PFSK-1 (cell line): ENCODE measurements around the gene OXNAD1. TPM values are rescaled to one million over a fixed set of nuclear protein-coding genes. Genes with fewer than 3 reads are reported as not detected.

Source experiments
- FOXP2 ChIP-seq: optimal IDR thresholded peaks from 2 replicates; pipeline ENCODE3; 2011; ENCODE audit warnings: borderline replicate concordance, control low read depth, inconsistent platforms; ENCODE audit not compliant: insufficient read depth; ENCODE audit errors: extremely low read length, extremely low read depth
- POLR2AphosphoS5 ChIP-seq: IDR thresholded peaks from 2 replicates; pipeline ENCODE4 v1.6.1; 2012; ENCODE audit warnings: low read depth, mild to moderate bottlenecking, control low read depth, low read length, moderate library complexity
- SIN3A ChIP-seq: IDR thresholded peaks from 2 replicates; pipeline ENCODE4 v1.6.1; 2012; ENCODE audit warnings: mild to moderate bottlenecking, low read length, moderate library complexity, borderline replicate concordance; ENCODE audit not compliant: insufficient read depth
- TAF1 ChIP-seq: IDR thresholded peaks from 2 replicates; pipeline ENCODE4 v1.6.1; 2012; ENCODE audit warnings: low read length, control low read depth, borderline replicate concordance; ENCODE audit not compliant: insufficient read depth
- polyA plus RNA-seq: library from polyadenylated mRNA; unstranded; fragments of >200 nt; gene quantifications from one replicate; pipeline ENCODE4 v1.2.1, GENCODE V29; 2012; ENCODE audit warnings: low read depth, missing spikeins; ENCODE audit not compliant: insufficient read length
- TF ChIP-seq, protein P1 (sequence below), 2 experiments: IDR thresholded peaks; 2 replicates each; pipeline versions ENCODE4 v1.6.1 to v1.8.0; 2011 to 2012; ENCODE audit warnings: low read depth in 2 of 2, low read length in 2 of 2, control low read depth in 1 of 2, inconsistent platforms in 1 of 2, mild to moderate bottlenecking in 1 of 2, moderate library complexity in 1 of 2; ENCODE audit not compliant: insufficient read depth in 1 of 2

OXNAD1 gene, protein sequence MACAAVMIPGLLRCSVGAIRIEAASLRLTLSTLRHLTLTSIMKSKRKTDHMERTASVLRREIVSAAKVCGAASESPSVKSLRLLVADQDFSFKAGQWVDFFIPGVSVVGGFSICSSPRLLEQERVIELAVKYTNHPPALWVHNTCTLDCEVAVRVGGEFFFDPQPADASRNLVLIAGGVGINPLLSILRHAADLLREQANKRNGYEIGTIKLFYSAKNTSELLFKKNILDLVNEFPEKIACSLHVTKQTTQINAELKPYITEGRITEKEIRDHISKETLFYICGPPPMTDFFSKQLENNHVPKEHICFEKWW
- polyA plus RNA-seq = 7.4 TPM

GRCh38 chr3:16264708-16265454 lies at the start of gene OXNAD1, which contains the start of gene DPH3:
OXNAD1 (plus strand) TSS chr3:16265212; CDS start chr3:16270953, 5,741 bp downstream.
DPH3 (minus strand) TSS chr3:16264943; CDS start chr3:16264876, 67 bp downstream.
- TF ChIP-seq POLR2AphosphoS5 = peak; percentile 90
- no peak for TF ChIP-seq TAF1
- peak; percentile 54 for TF ChIP-seq FOXP2
- TF ChIP-seq, protein P1, sequence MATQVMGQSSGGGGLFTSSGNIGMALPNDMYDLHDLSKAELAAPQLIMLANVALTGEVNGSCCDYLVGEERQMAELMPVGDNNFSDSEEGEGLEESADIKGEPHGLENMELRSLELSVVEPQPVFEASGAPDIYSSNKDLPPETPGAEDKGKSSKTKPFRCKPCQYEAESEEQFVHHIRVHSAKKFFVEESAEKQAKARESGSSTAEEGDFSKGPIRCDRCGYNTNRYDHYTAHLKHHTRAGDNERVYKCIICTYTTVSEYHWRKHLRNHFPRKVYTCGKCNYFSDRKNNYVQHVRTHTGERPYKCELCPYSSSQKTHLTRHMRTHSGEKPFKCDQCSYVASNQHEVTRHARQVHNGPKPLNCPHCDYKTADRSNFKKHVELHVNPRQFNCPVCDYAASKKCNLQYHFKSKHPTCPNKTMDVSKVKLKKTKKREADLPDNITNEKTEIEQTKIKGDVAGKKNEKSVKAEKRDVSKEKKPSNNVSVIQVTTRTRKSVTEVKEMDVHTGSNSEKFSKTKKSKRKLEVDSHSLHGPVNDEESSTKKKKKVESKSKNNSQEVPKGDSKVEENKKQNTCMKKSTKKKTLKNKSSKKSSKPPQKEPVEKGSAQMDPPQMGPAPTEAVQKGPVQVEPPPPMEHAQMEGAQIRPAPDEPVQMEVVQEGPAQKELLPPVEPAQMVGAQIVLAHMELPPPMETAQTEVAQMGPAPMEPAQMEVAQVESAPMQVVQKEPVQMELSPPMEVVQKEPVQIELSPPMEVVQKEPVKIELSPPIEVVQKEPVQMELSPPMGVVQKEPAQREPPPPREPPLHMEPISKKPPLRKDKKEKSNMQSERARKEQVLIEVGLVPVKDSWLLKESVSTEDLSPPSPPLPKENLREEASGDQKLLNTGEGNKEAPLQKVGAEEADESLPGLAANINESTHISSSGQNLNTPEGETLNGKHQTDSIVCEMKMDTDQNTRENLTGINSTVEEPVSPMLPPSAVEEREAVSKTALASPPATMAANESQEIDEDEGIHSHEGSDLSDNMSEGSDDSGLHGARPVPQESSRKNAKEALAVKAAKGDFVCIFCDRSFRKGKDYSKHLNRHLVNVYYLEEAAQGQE (IDR thresholded peaks at IDR 0.05; ENCODE audit: insufficient read depth in 1 of 2, low read depth in 2 of 2, low read length in 2 of 2) = peak in 1 of 2 experiments; percentile 25; a peak in 1 of 4 replicates
- TF ChIP-seq SIN3A = peak; percentile 53; the same call in 1 of the 2 replicates

GRCh38 chr3:16216373-16216935 lies 48.6 kb upstream of the OXNAD1 start:
- TF ChIP-seq TAF1 = no peak
- TF ChIP-seq, protein P1 (IDR thresholded peaks at IDR 0.05; ENCODE audit: insufficient read depth in 1 of 2, low read depth in 2 of 2, low read length in 2 of 2) = no peak
- TF ChIP-seq SIN3A = no peak
- no peak for TF ChIP-seq POLR2AphosphoS5
- TF ChIP-seq FOXP2 = no peak

DNA sequence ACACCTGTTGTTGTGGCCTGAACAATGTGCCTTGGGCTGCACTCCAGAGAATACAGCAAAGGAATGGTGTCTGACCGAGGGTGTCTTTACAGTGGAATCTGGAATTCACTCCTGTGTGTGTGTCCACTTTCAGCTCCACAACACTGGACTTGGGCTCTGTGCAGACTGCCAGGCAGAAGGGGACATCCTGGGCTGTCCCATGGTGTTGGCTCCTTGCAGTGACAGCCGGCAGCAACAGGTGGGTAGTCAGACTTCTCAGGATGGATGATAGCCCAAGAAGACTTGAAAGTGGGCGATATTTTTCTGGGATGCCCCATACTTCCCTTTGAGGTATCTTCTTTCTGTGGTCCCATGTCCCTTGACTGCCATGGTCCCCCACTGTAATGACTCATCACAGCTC lies 45.2 kb upstream of the OXNAD1 start:
- TF ChIP-seq POLR2AphosphoS5 = no peak

DNA sequence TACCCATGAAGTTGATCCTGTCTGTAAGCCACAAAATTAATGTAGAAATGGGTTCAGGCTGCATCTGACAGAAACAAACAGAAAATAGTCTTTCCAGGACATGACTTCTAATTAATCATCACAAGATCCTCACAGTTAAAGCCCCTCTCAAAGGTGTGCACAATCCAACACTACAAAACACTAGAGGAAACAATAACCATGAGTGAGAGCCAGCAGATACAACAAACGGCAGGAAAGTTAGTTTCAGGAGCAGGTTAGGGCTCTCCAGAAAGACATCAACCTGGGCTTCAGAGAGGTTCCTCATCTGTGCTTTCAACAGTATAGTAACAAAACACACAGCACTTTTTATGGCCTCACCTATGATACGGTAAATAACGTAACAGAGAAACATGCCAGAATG lies 43.0 kb upstream of the OXNAD1 start:
- TF ChIP-seq FOXP2 (no peak), TAF1 (no peak), POLR2AphosphoS5 (no peak), SIN3A (no peak)
- TF ChIP-seq, protein P1 (IDR thresholded peaks at IDR 0.05; ENCODE audit: insufficient read depth in 1 of 2, low read depth in 2 of 2, low read length in 2 of 2) = no peak

GRCh38 chr3:16222547-16222946 lies 42.5 kb upstream of the OXNAD1 start:
- TF ChIP-seq TAF1 (no peak), SIN3A (no peak), POLR2AphosphoS5 (no peak)
